Parathyroid adenoma (tissue), 2 donors: ENCODE results near the gene CCL20.

ENCODE experiments used
- H2AFZ ChIP-seq: fragments of 300-600 bp; sonication (generic); one replicate; pipeline ENCODE4 v1.7.0; 2017; ENCODE audit warnings: antibody characterized with exemption, mild to moderate bottlenecking
- H3K27ac ChIP-seq: fragments of 300-600 bp; sonication (generic); one replicate; pipeline ENCODE4 v1.7.0; 2017
- H3K27me3 ChIP-seq: fragments of 300-600 bp; sonication (generic); one replicate; pipeline ENCODE4 v1.7.0; 2017; ENCODE audit warnings: low read length; ENCODE audit not compliant: control insufficient read depth, insufficient read depth
- H3K36me3 ChIP-seq: fragments of 300-600 bp; sonication (generic); one replicate; pipeline ENCODE4 v1.7.0; 2017; ENCODE audit warnings: low read length; ENCODE audit not compliant: control insufficient read depth, insufficient read depth
- H3K4me1 ChIP-seq: fragments of 300-600 bp; sonication (generic); one replicate; pipeline ENCODE4 v1.7.0; 2017; ENCODE audit warnings: control low read depth
- H3K4me2 ChIP-seq: fragments of 300-600 bp; sonication (generic); one replicate; pipeline ENCODE4 v1.7.0; 2017; ENCODE audit warnings: low read length
- H3K4me3 ChIP-seq: fragments of 300-600 bp; sonication (generic); one replicate; pipeline ENCODE4 v1.7.0; 2017; ENCODE audit warnings: low read depth, low read length
- H3K79me2 ChIP-seq: fragments of 300-600 bp; sonication (generic); one replicate; pipeline ENCODE4 v1.7.0; 2017; ENCODE audit warnings: control low read depth
- H3K9ac ChIP-seq: fragments of 300-600 bp; sonication (generic); one replicate; pipeline ENCODE4 v1.7.0; 2017; ENCODE audit warnings: mild to moderate bottlenecking
- H3K9me3 ChIP-seq: fragments of 300-600 bp; sonication (generic); one replicate; pipeline ENCODE4 v1.7.0; 2017; ENCODE audit warnings: low read length; ENCODE audit not compliant: control insufficient read depth
- TF ChIP-seq, protein P1 (sequence below): fragments of 300-600 bp; sonication (generic); IDR thresholded peaks from one replicate; pipeline ENCODE4 v1.7.0; 2017; ENCODE audit warnings: antibody characterized with exemption, mild to moderate bottlenecking
- donor health status: primary hyperparathyroidism.

CCL20 gene

DNA sequence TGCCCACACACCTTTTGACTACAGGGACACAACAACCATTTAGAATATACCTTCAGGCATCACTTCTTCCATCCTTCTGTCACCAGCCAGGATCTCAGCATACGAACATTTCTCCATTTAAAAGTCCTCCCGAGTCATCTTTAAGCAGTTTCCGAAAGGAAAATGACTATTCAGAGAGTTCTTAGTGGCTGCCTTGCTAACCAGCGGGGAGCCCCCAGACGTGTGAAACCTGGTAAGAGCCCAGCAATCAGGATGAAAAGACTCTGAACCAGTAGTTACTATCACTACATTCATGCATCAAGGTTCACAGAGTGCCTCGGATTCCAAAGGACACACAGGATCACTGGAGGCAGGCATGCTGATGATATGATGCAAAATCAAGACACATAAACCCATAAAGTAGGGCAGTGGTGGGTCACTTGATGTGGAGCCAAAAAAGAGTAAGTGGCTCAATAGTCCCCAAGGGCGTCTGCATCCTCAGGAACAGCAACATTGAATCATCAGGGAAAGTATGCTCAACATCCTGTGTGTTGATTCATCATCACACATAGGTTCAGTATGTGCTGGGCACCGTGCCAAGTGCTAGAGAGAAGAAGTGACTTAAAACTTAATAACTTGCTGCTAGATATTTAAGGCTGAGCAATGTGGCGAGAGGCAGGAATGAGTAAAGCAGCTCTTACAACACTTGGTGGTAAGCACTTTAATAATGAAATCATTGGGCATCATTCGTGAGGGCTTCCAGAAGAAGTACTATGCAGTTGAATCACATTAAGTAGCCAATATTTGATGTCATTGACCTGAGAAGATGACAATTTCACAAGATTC lies 4.4 kb downstream of the CCL20 start:
- Histone ChIP-seq H3K4me1 (no peaks in the 10 kb centered on the region), H3K27ac (no peak overlapping the region), H3K4me2 (no peak overlapping the region), H3K4me3 (no peak overlapping the region), H3K36me3 (no peaks in the 10 kb centered on the region), H2AFZ (no peak overlapping the region), H3K27me3 (no peaks in the 10 kb centered on the region), H3K9me3 (no peaks in the 10 kb centered on the region), H3K9ac (no peak overlapping the region), H3K79me2 (no peaks in the 10 kb centered on the region)
- TF ChIP-seq, protein P1, sequence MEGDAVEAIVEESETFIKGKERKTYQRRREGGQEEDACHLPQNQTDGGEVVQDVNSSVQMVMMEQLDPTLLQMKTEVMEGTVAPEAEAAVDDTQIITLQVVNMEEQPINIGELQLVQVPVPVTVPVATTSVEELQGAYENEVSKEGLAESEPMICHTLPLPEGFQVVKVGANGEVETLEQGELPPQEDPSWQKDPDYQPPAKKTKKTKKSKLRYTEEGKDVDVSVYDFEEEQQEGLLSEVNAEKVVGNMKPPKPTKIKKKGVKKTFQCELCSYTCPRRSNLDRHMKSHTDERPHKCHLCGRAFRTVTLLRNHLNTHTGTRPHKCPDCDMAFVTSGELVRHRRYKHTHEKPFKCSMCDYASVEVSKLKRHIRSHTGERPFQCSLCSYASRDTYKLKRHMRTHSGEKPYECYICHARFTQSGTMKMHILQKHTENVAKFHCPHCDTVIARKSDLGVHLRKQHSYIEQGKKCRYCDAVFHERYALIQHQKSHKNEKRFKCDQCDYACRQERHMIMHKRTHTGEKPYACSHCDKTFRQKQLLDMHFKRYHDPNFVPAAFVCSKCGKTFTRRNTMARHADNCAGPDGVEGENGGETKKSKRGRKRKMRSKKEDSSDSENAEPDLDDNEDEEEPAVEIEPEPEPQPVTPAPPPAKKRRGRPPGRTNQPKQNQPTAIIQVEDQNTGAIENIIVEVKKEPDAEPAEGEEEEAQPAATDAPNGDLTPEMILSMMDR, result no peak

DNA sequence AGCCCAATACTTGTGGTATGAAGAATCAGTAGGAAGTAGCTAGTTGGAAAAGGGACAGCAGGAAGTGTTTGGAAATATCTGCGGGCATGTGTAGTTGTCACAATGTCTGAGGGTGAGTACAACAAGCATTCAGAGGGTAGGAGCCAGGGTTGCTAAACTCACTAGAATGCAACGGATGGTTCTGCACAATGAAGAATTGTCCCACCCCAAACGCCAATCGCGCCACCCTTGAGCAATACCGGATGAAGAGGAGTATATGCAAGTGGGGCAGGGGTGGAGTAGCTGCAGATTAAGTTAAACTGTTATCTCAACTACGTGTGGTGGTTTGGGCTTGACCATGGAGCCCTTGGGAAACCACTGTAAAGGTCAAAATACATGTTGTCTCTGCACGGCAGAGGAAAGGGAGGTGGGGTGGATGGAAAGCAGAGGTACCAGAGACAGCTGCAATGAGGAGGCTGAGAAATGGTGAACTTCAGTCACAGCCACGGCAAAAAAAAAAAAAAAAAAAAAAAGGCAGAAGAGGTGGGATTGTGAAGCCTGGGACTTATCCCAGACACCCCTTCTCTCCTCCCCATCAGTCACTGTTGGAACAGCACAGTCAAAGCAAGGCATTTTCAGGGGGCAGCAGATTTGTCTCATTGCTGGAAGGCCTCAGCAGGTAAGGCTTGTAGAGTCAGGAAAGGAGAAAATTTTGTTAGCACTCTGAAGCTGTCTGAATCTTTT lies 5.2 kb downstream of the CCL20 start:
- H3K27ac ChIP-seq, result no peak overlapping the region
- no peak overlapping the region for H2AFZ ChIP-seq
- H3K79me2 ChIP-seq, result no peaks in the 10 kb centered on the region
- H3K9ac ChIP-seq, result no peak overlapping the region
- H3K36me3 ChIP-seq, result no peaks in the 10 kb centered on the region
- H3K4me2 ChIP-seq, result no peak overlapping the region
- no peaks in the 10 kb centered on the region for H3K4me1 ChIP-seq
- TF ChIP-seq, protein P1, result no peak
- H3K4me3 ChIP-seq, result no peak overlapping the region
- no peaks in the 10 kb centered on the region for H3K9me3 ChIP-seq
- no peaks in the 10 kb centered on the region for H3K27me3 ChIP-seq

GRCh38 chr2:227819398-227819697 lies 5.7 kb downstream of the CCL20 start:
- TF ChIP-seq, protein P1, result no peak
- Histone ChIP-seq H3K9me3 (no peaks in the 10 kb centered on the region), H3K4me1 (no peaks in the 10 kb centered on the region), H3K36me3 (no peaks in the 10 kb centered on the region), H3K27ac (no peak overlapping the region), H2AFZ (no peak overlapping the region), H3K4me2 (no peak overlapping the region), H3K79me2 (no peaks in the 10 kb centered on the region), H3K9ac (no peak overlapping the region), H3K27me3 (no peaks in the 10 kb centered on the region), H3K4me3 (no peak overlapping the region)

GRCh38 chr2:227821043-227821942 lies 7.7 kb downstream of the CCL20 start:
- H3K79me2 ChIP-seq, result no peaks in the 10 kb centered on the region
- H3K4me2 ChIP-seq, result no peak overlapping the region
- H3K4me3 ChIP-seq, result no peak overlapping the region
- H3K9me3 ChIP-seq, result no peaks in the 10 kb centered on the region
- no peaks in the 10 kb centered on the region for H3K4me1 ChIP-seq
- no peaks in the 10 kb centered on the region for H3K36me3 ChIP-seq
- no peak overlapping the region for H3K9ac ChIP-seq
- TF ChIP-seq, protein P1, result no peak
- H3K27ac ChIP-seq, result no peak overlapping the region
- H3K27me3 ChIP-seq, result no peaks in the 10 kb centered on the region
- H2AFZ ChIP-seq, result no peak overlapping the region
